Measurements from ENCODE around the gene PSG1.
"Not testable (repeated sequence)": the region's sequence is repeated elsewhere in the genome, so short reads cannot be mapped to it uniquely, and the experiment has no call there.

PSG1 gene

GRCh38 chr19:42879613-42880012, at the start of gene PSG1:
PSG1 (minus strand) TSS chr19:42879713; CDS start chr19:42879581, 132 bp downstream.
- no peak for DNase-seq

GRCh38 chr19:42928896-42929295, 49.4 kb upstream of the PSG1 start:
- DNase-seq = no peak

GRCh38 chr19:42926781-42927180, 47.3 kb upstream of the PSG1 start:
- DNase-seq = no peak

GRCh38 chr19:42923106-42923505, 43.6 kb upstream of the PSG1 start:
- DNase-seq = not testable (repeated sequence)

GRCh38 chr19:42920971-42921370, 41.5 kb upstream of the PSG1 start:
- not testable (repeated sequence) for DNase-seq

- DNase-seq = no peak
Measured at GRCh38 chr19:42919757-42920079, 40.2 kb upstream of the PSG1 start.

GRCh38 chr19:42919070-42919756, 39.7 kb upstream of the PSG1 start:
- DNase-seq = not testable (repeated sequence)

- not testable (repeated sequence) for DNase-seq
Measured at GRCh38 chr19:42918377-42919069, 39.0 kb upstream of the PSG1 start.

GRCh38 chr19:42917634-42918033, 38.1 kb upstream of the PSG1 start, which contains the start of gene PSG6:
PSG6 (minus strand) TSS chr19:42917894; CDS start chr19:42917792, 102 bp downstream.
- not testable (repeated sequence) for DNase-seq

- not testable (repeated sequence) for DNase-seq
Measured at GRCh38 chr19:42916931-42917330, 37.4 kb upstream of the PSG1 start.

- DNase-seq = not testable (repeated sequence)
Measured at GRCh38 chr19:42913516-42913915, 34.0 kb upstream of the PSG1 start.

- DNase-seq = not testable (repeated sequence)
Measured at GRCh38 chr19:42912941-42913340, 33.4 kb upstream of the PSG1 start.

GRCh38 chr19:42911731-42912130, 32.2 kb upstream of the PSG1 start:
- not testable (repeated sequence) for DNase-seq

- DNase-seq = not testable (repeated sequence)
Measured at GRCh38 chr19:42906162-42906561, 26.6 kb upstream of the PSG1 start.

GRCh38 chr19:42900561-42900960, 21.0 kb upstream of the PSG1 start:
- not testable (repeated sequence) for DNase-seq

- not testable (repeated sequence) for DNase-seq
Measured at GRCh38 chr19:42899674-42900073, 20.2 kb upstream of the PSG1 start.

GRCh38 chr19:42899110-42899509, 19.6 kb upstream of the PSG1 start:
- DNase-seq = not testable (repeated sequence)

- not testable (repeated sequence) for DNase-seq
Measured at GRCh38 chr19:42898656-42899055, 19.1 kb upstream of the PSG1 start.

GRCh38 chr19:42897729-42898128, 18.2 kb upstream of the PSG1 start:
- DNase-seq = not testable (repeated sequence)

- DNase-seq = not testable (repeated sequence)
Measured at GRCh38 chr19:42890446-42890845, 10.9 kb upstream of the PSG1 start.

GRCh38 chr19:42887876-42888445, 8.4 kb upstream of the PSG1 start:
- not testable (repeated sequence) for DNase-seq

GRCh38 chr19:42882730-42883129, 3.2 kb upstream of the PSG1 start:
- DNase-seq = not testable (repeated sequence)

GRCh38 chr19:42882010-42882409, 2.5 kb upstream of the PSG1 start:
- DNase-seq = not testable (repeated sequence)

GRCh38 chr19:42881279-42881678, 1.8 kb upstream of the PSG1 start:
- not testable (repeated sequence) for DNase-seq

All from femur (tissue), 1 donor.